LNCaP clone FGC (cell line): ENCODE measurements around the gene PMIS2.

Source experiments
- DNase-seq: peaks from one replicate; pipeline ENCODE4 v3.0.0-alpha.2; 2011; ENCODE audit warnings: low read depth
- H3K4me3 ChIP-seq: 2 replicates; pipeline ENCODE4 v1.5.1; 2011; ENCODE audit warnings: mild to moderate bottlenecking, low read depth, low read length, control low read depth
- TF ChIP-seq, protein P1 (sequence below): IDR thresholded peaks from 2 replicates; pipeline ENCODE4 v1.5.1; 2012; ENCODE audit warnings: mild to moderate bottlenecking; ENCODE audit not compliant: control insufficient read depth, insufficient read depth; ENCODE audit errors: extremely low read depth

PMIS2 gene

DNA sequence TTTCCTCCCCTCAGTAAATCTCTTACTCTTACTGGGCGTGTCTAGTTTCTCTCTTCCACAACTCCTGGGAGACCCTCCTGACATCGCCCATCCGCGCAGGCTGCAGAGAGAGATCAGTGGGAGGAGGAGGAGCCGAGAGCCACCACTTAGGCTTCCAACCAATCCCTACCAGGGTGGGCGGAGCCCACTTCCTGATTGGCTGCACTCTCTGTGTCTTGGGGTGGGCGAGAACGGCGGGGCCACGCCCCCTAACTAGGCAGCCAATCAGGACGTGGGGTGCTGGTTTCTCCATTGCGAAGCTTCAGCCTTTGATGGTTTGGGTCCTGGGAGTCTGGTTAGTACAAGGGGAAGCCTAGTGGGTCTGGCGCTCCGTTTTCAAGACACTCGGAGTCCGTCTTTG lies at the start of gene PMIS2:
Gene PMIS2 (plus strand): TSS at position 326 of the 400 bp plus-strand sequence. CDS start 87 bp downstream, outside the sequence.
- DNase-seq, result no peak
- TF ChIP-seq, protein P1, sequence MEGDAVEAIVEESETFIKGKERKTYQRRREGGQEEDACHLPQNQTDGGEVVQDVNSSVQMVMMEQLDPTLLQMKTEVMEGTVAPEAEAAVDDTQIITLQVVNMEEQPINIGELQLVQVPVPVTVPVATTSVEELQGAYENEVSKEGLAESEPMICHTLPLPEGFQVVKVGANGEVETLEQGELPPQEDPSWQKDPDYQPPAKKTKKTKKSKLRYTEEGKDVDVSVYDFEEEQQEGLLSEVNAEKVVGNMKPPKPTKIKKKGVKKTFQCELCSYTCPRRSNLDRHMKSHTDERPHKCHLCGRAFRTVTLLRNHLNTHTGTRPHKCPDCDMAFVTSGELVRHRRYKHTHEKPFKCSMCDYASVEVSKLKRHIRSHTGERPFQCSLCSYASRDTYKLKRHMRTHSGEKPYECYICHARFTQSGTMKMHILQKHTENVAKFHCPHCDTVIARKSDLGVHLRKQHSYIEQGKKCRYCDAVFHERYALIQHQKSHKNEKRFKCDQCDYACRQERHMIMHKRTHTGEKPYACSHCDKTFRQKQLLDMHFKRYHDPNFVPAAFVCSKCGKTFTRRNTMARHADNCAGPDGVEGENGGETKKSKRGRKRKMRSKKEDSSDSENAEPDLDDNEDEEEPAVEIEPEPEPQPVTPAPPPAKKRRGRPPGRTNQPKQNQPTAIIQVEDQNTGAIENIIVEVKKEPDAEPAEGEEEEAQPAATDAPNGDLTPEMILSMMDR, result no peak
- H3K4me3 ChIP-seq, result no peak within 1 kb of the TSS

DNA sequence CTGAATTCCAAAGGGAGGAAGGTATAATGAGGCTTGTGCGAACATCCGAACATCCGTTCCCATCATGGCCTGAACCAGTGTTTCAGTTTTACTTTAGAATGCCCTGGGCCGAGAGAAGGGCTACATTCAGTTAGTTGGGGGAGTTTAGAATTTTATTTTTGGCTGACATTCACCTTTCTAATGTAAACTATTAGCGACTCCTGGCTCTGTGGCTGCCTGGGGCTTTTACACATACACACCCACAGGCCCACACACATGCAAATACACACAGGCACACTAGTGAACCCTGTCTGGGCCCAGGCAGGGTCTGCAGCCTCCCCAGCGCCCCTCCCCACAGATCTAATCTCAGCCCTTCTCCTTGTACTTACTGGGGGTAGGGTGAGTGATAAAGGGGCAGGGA lies 46.7 kb upstream of the PMIS2 start:
- no peak for DNase-seq
- H3K4me3 ChIP-seq, result no peak overlapping the region
- TF ChIP-seq, protein P1, result no peak

DNA sequence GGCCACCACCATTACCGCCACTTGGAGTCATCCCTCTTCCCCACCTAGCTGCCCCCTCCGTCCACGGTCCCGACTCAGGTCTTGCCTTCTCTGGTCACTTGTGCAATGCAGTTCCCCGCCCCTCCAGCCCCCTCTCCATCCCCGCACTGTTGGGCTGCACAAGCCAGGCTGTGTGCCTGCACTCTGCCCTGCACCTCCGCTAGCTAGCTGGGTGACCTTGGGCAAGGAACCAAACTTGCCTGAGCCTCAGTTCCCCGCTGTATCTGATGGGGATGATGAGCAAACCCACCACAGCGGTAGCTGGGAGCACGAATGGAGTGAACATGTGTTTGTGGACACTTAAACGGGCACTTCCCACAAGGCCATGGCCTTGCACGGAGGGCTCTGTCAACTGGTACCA lies 46.1 kb upstream of the PMIS2 start:
- no peak overlapping the region for H3K4me3 ChIP-seq
- TF ChIP-seq, protein P1, result no peak
- DNase-seq, result no peak

DNA sequence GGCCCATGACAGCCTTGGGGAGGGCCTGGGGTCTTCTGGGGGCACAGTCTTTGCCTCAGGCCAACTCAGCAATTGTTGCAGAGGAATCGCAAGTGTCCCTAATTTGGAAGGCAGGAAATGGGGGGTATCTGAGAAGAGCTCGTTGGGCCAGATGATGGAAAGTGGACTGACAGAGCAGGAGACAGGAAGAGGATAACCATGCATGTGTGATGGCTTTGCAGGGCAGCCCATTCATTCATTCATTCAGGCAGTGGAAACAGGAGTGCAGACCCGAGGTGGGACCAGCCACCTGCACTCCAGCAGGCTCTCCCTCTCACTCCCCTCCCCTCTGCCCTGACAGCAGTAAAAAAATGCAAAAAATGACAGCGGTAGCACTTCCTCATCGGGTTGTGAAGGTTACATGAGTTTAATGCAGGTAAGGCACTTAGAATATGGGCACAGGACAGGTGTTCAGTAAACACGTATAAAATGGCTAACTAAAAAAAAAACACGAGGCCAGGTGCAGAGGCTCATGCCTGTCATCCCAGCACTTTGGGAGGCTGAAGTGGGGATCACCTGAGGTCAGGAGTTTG lies 45.5 kb upstream of the PMIS2 start:
- H3K4me3 ChIP-seq, result no peak overlapping the region
- TF ChIP-seq, protein P1, result no peak
- DNase-seq, result no peak

DNA sequence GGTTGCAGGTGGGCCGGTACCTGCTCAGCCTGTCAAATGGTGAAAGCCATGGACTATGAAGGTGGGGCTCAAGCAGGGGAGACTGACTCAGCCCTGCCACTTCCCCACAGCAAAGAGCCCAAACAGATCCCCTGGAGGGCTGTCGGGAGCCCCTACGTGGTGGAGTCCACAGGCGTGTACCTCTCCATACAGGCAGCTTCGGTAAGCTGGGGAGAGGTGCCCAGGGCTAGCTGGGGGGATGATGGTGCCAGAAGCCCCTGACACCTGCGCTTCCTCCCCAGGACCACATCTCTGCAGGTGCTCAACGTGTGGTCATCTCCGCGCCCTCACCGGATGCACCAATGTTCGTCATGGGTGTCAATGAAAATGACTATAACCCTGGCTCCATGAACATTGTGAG lies 43.8 kb upstream of the PMIS2 start:
- TF ChIP-seq, protein P1, result no peak

DNA sequence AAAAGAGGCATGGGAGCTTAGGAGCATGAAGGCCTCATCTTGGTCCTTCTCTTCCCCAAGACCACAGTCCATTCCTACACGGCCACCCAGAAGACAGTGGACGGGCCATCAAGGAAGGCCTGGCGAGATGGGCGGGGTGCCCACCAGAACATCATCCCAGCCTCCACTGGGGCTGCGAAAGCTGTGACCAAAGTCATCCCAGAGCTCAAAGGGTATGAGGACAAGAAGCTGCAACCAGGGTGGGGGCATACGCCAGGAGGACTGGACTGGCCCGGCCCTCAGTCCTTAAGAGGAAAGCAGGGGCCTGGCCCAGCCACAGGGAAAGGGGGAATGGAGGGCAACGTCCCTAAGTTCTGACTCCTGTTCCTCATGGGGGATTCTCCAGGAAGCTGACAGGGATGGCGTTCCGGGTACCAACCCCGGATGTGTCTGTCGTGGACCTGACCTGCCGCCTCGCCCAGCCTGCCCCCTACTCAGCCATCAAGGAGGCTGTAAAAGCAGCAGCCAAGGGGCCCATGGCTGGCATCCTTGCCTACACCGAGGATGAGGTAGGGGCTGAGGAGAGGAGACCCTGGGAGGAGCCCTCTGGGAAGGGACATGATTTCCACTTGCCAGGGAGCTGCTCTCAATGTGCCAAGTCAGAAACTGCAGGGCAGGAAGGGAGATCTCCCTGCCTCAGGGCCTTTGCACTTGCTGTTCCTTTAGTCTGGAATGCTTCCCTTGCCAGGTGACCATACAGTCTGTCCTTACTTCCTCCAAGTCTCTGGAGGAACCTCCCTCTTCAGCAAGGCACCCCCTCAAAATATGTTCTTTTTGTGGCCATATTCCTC lies 42.5 kb upstream of the PMIS2 start:
- DNase-seq, result no peak
- no peak overlapping the region for H3K4me3 ChIP-seq
- TF ChIP-seq, protein P1, result no peak

More for the DNA sequence above, 43.8 kb upstream of the PMIS2 start:
- no peak overlapping the region for H3K4me3 ChIP-seq
- DNase-seq, result no peak
